Effector memory CD8-positive, alpha-beta T cell (primary cell): ENCODE measurements around the gene MST1.

ENCODE experiments used
- ATAC-seq: fragments of 150-1000 bp; cut with Tn5 transposase; replicated peaks from 2 replicates; pipeline ENCODE4 v1.10.0; 2021; ENCODE audit warnings: mild to moderate bottlenecking, moderate library complexity
- DNase-seq, 3 experiments: peaks; one replicate each; pipeline ENCODE4 v3.0.0; 2021
- H3K27ac Mint-ChIP-seq, 2 donors: one replicate each; pipeline ENCODE4 v1.8.0; 2022; ENCODE audit warnings: mild to moderate bottlenecking in 2 of 2, mixed read lengths in 2 of 2, moderate library complexity in 2 of 2
- H3K27me3 Mint-ChIP-seq, 2 donors: one replicate each; pipeline ENCODE4 v1.8.0; 2022; ENCODE audit warnings: mixed read lengths in 2 of 2
- H3K36me3 Mint-ChIP-seq: one replicate; pipeline ENCODE4 v1.8.0; 2022; ENCODE audit warnings: mild to moderate bottlenecking, moderate library complexity, mixed read lengths; ENCODE audit not compliant: insufficient read depth
- H3K4me1 Mint-ChIP-seq, 2 donors: one replicate each; pipeline ENCODE4 v1.8.0; 2022; ENCODE audit warnings: low read depth in 2 of 2, mixed read lengths in 2 of 2
- H3K4me3 Mint-ChIP-seq, 2 donors: one replicate each; pipeline ENCODE4 v1.8.0; 2022; ENCODE audit warnings: mild to moderate bottlenecking in 2 of 2, mixed read lengths in 2 of 2, moderate library complexity in 2 of 2
- H3K9me3 Mint-ChIP-seq, 2 donors: one replicate each; pipeline ENCODE4 v1.8.0; 2022; ENCODE audit warnings: mixed read lengths in 2 of 2

The MST1 gene

GRCh38 chr3:49648354-49649019 is 40.8 kb downstream of the MST1 start:
- no peaks in the 10 kb centered on the region for H3K4me1 Mint-ChIP-seq
- no peak overlapping the region for H3K27ac Mint-ChIP-seq
- no peak overlapping the region for H3K4me3 Mint-ChIP-seq
- peaks cover 0 to under 1% of the 10 kb centered on the region in 2 donors for H3K27me3 Mint-ChIP-seq
- H3K36me3 Mint-ChIP-seq = peaks cover 9% of the 10 kb centered on the region
- no peak for DNase-seq
- H3K9me3 Mint-ChIP-seq = no peaks in the 10 kb centered on the region
- no peak for ATAC-seq

- H3K4me3 Mint-ChIP-seq = no peak overlapping the region
- H3K9me3 Mint-ChIP-seq = no peaks in the 10 kb centered on the region
- no peaks in the 10 kb centered on the region for H3K4me1 Mint-ChIP-seq
- no peaks in the 10 kb centered on the region for H3K27me3 Mint-ChIP-seq
- H3K36me3 Mint-ChIP-seq = peaks cover 5% of the 10 kb centered on the region
- no peak for ATAC-seq
- no peak for DNase-seq
- H3K27ac Mint-ChIP-seq = no peak overlapping the region
Measured at GRCh38 chr3:49647741-49648140, 41.5 kb downstream of the MST1 start.

- H3K36me3 Mint-ChIP-seq = peaks cover 5% of the 10 kb centered on the region
- ATAC-seq (no peak), DNase-seq (no peak)
- no peak overlapping the region for H3K27ac Mint-ChIP-seq
- H3K4me1 Mint-ChIP-seq = no peaks in the 10 kb centered on the region
- no peak overlapping the region for H3K4me3 Mint-ChIP-seq
- no peaks in the 10 kb centered on the region for H3K9me3 Mint-ChIP-seq
- H3K27me3 Mint-ChIP-seq = no peaks in the 10 kb centered on the region
Measured at GRCh38 chr3:49646236-49646635, 43.0 kb downstream of the MST1 start.

- no peak for ATAC-seq
- DNase-seq = no peak
- no peak overlapping the region for H3K4me3 Mint-ChIP-seq
- no peaks in the 10 kb centered on the region for H3K9me3 Mint-ChIP-seq
- H3K27me3 Mint-ChIP-seq = peaks cover 0 to 10% of the 10 kb centered on the region in 2 donors
- peaks cover 2% of the 10 kb centered on the region for H3K36me3 Mint-ChIP-seq
- H3K4me1 Mint-ChIP-seq = no peaks in the 10 kb centered on the region
- H3K27ac Mint-ChIP-seq = no peak overlapping the region
Measured at GRCh38 chr3:49644684-49645083, 44.6 kb downstream of the MST1 start.

- Mint-ChIP-seq H3K4me3 (no peak overlapping the region), H3K27me3 (peaks cover 0 to 10% of the 10 kb centered on the region in 2 donors), H3K9me3 (no peaks in the 10 kb centered on the region), H3K4me1 (no peaks in the 10 kb centered on the region), H3K36me3 (peaks cover 2% of the 10 kb centered on the region), H3K27ac (no peak overlapping the region)
- DNase-seq (no peak), ATAC-seq (no peak)
Measured at GRCh38 chr3:49642708-49643145, 46.5 kb downstream of the MST1 start.

GRCh38 chr3:49641921-49642707 is 47.2 kb downstream of the MST1 start:
- Mint-ChIP-seq H3K27ac (no peak overlapping the region), H3K4me3 (no peak overlapping the region), H3K36me3 (peaks cover 2% of the 10 kb centered on the region), H3K9me3 (no peaks in the 10 kb centered on the region), H3K27me3 (peaks cover 0 to 10% of the 10 kb centered on the region in 2 donors), H3K4me1 (peaks cover under 1 to 1% of the 10 kb centered on the region in 2 donors)
- DNase-seq = no peak
- ATAC-seq = no peak

GRCh38 chr3:49641292-49641691 is 48.0 kb downstream of the MST1 start:
- Mint-ChIP-seq H3K4me3 (no peak overlapping the region), H3K27ac (no peak overlapping the region), H3K36me3 (peaks cover 2% of the 10 kb centered on the region), H3K4me1 (peaks cover 4% of the 10 kb centered on the region in 2 donors), H3K27me3 (peaks cover 0 to 10% of the 10 kb centered on the region in 2 donors), H3K9me3 (no peaks in the 10 kb centered on the region)
- DNase-seq (no peak), ATAC-seq (no peak)

- H3K27ac Mint-ChIP-seq = no peak overlapping the region
- H3K4me1 Mint-ChIP-seq = peaks cover 4 to 5% of the 10 kb centered on the region in 2 donors
- no peaks in the 10 kb centered on the region for H3K36me3 Mint-ChIP-seq
- no peak overlapping the region for H3K4me3 Mint-ChIP-seq
- no peak for ATAC-seq
- no peak for DNase-seq
- H3K9me3 Mint-ChIP-seq = no peaks in the 10 kb centered on the region
- peaks cover 0 to 10% of the 10 kb centered on the region in 2 donors for H3K27me3 Mint-ChIP-seq
Measured at GRCh38 chr3:49639551-49639950, 49.7 kb downstream of the MST1 start.

GRCh38 chr3:49638445-49638844 is 50.8 kb downstream of the MST1 start:
- ATAC-seq (no peak), DNase-seq (no peak)
- Mint-ChIP-seq H3K9me3 (no peaks in the 10 kb centered on the region), H3K27ac (no peak overlapping the region), H3K4me3 (no peak overlapping the region), H3K36me3 (no peaks in the 10 kb centered on the region), H3K4me1 (peaks cover 4 to 5% of the 10 kb centered on the region in 2 donors), H3K27me3 (peaks cover 0 to 10% of the 10 kb centered on the region in 2 donors)

GRCh38 chr3:49636883-49637609 is 52.2 kb downstream of the MST1 start:
- Mint-ChIP-seq H3K27me3 (peaks cover 3 to 14% of the 10 kb centered on the region in 2 donors), H3K4me1 (peaks cover 4 to 5% of the 10 kb centered on the region in 2 donors), H3K9me3 (no peaks in the 10 kb centered on the region), H3K27ac (peak overlapping the region in 1 of 2 donors; percentile 32), H3K4me3 (no peak overlapping the region), H3K36me3 (no peaks in the 10 kb centered on the region)
- ATAC-seq (no peak), DNase-seq (no peak)

GRCh38 chr3:49634736-49635135 is 54.5 kb downstream of the MST1 start:
- no peak for DNase-seq

More at GRCh38 chr3:49634736-49635135, 54.5 kb downstream of the MST1 start:
- no peak overlapping the region for H3K4me3 Mint-ChIP-seq
- ATAC-seq = no peak
- H3K27me3 Mint-ChIP-seq = peaks cover 21 to 25% of the 10 kb centered on the region in 2 donors
- no peaks in the 10 kb centered on the region for H3K36me3 Mint-ChIP-seq
- peaks cover 4 to 5% of the 10 kb centered on the region in 2 donors for H3K4me1 Mint-ChIP-seq
- H3K9me3 Mint-ChIP-seq = no peaks in the 10 kb centered on the region
- no peak overlapping the region for H3K27ac Mint-ChIP-seq
